ENCODE data around the gene CPNE1.

CPNE1 gene

GRCh38 chr20:35654415-35654814, 10.3 kb downstream of the CPNE1 start:
- in situ Hi-C loops (cut with MboI; ENCODE audit: low sequenced_read_pairs): no loop called here

GRCh38 chr20:35653893-35654292, 10.8 kb downstream of the CPNE1 start:
- in situ Hi-C loops (cut with MboI; ENCODE audit: low sequenced_read_pairs): no loop called here

GRCh38 chr20:35653430-35653734, 11.3 kb downstream of the CPNE1 start:
- in situ Hi-C loops (cut with MboI; ENCODE audit: low sequenced_read_pairs): no loop called here

GRCh38 chr20:35652641-35653429, 11.9 kb downstream of the CPNE1 start:
- in situ Hi-C loops (cut with MboI; ENCODE audit: low sequenced_read_pairs): no loop called here

- in situ Hi-C loops (cut with MboI; ENCODE audit: low sequenced_read_pairs): no loop called here
Measured at GRCh38 chr20:35651958-35652357, 12.7 kb downstream of the CPNE1 start.

- in situ Hi-C loops (cut with MboI; ENCODE audit: low sequenced_read_pairs): no loop called here
Measured at GRCh38 chr20:35650632-35651031, 14.1 kb downstream of the CPNE1 start.

- in situ Hi-C loops (cut with MboI; ENCODE audit: low sequenced_read_pairs): no loop called here
Measured at GRCh38 chr20:35648836-35649235, 15.9 kb downstream of the CPNE1 start.

GRCh38 chr20:35644806-35645205, 19.9 kb downstream of the CPNE1 start:
- in situ Hi-C loops (cut with MboI; ENCODE audit: low sequenced_read_pairs): no loop called here

GRCh38 chr20:35643045-35643444, 21.7 kb downstream of the CPNE1 start:
- in situ Hi-C loops (cut with MboI; ENCODE audit: low sequenced_read_pairs): no loop called here

GRCh38 chr20:35641743-35642142, 23.0 kb downstream of the CPNE1 start:
- in situ Hi-C loops (cut with MboI; ENCODE audit: low sequenced_read_pairs): no loop called here

- in situ Hi-C loops (cut with MboI; ENCODE audit: low sequenced_read_pairs): no loop called here
Measured at GRCh38 chr20:35640724-35641123, 24.0 kb downstream of the CPNE1 start.

GRCh38 chr20:35638751-35639150, 25.9 kb downstream of the CPNE1 start:
- in situ Hi-C loops (cut with MboI; ENCODE audit: low sequenced_read_pairs): no loop called here

GRCh38 chr20:35637276-35637675, 27.4 kb downstream of the CPNE1 start:
- in situ Hi-C loops (cut with MboI; ENCODE audit: low sequenced_read_pairs): no loop called here

GRCh38 chr20:35636095-35636494, 28.6 kb downstream of the CPNE1 start:
- in situ Hi-C loops (cut with MboI; ENCODE audit: low sequenced_read_pairs): no loop called here

- in situ Hi-C loops (cut with MboI; ENCODE audit: low sequenced_read_pairs): no loop called here
Measured at GRCh38 chr20:35635652-35636051, 29.0 kb downstream of the CPNE1 start.

GRCh38 chr20:35632539-35633115, 32.1 kb downstream of the CPNE1 start:
- in situ Hi-C loops (cut with MboI; ENCODE audit: low sequenced_read_pairs): no loop called here

GRCh38 chr20:35630636-35631035, 34.1 kb downstream of the CPNE1 start:
- in situ Hi-C loops (cut with MboI; ENCODE audit: low sequenced_read_pairs): no loop called here

- in situ Hi-C loops (cut with MboI; ENCODE audit: low sequenced_read_pairs): no loop called here
Measured at GRCh38 chr20:35629427-35630145, 35.1 kb downstream of the CPNE1 start.

GRCh38 chr20:35627121-35627520, 37.6 kb downstream of the CPNE1 start:
- in situ Hi-C loops (cut with MboI; ENCODE audit: low sequenced_read_pairs): no loop called here

GRCh38 chr20:35626386-35627001, 38.2 kb downstream of the CPNE1 start:
- in situ Hi-C loops (cut with MboI; ENCODE audit: low sequenced_read_pairs): no loop called here

GRCh38 chr20:35625584-35626385, 38.9 kb downstream of the CPNE1 start:
- in situ Hi-C loops (cut with MboI; ENCODE audit: low sequenced_read_pairs): no loop called here
